ENCODE measurements around the gene ARHGAP15. TPM values are rescaled to one million over a fixed set of nuclear protein-coding genes. Genes with fewer than 3 reads are reported as not detected.

The ARHGAP15 gene
- 1 to 10 TPM; 1.2 to 6.0 (median 3.4) TPM for total RNA-seq

- H3K27me3 ChIP-seq, result no peaks in the 10 kb centered on the region
- H3K4me1 ChIP-seq, result no peaks in the 10 kb centered on the region
- WGBS, result 70% methylated on average over 13 of the region's 13 CpGs
- TF ChIP-seq EP300 (IDR thresholded peaks at IDR 0.05) (no peak), POLR2AphosphoS5 (IDR thresholded peaks at IDR 0.05) (no peak)
- no peak for DNase-seq (ENCODE audit: low spot score in 2 of 2)
- H3K9me3 ChIP-seq, result no peaks in the 10 kb centered on the region
- no peaks in the 10 kb centered on the region for H3K36me3 ChIP-seq
- no peak within 1 kb of the TSS for H3K4me3 ChIP-seq
- peak within 1 kb of the TSS; percentile 10 for H3K27ac ChIP-seq
These were observed at the start of gene ARHGAP15 for GRCh38 chr2:143128681-143129580. Gene ARHGAP15 (plus strand): TSS chr2:143129419.

DNA sequence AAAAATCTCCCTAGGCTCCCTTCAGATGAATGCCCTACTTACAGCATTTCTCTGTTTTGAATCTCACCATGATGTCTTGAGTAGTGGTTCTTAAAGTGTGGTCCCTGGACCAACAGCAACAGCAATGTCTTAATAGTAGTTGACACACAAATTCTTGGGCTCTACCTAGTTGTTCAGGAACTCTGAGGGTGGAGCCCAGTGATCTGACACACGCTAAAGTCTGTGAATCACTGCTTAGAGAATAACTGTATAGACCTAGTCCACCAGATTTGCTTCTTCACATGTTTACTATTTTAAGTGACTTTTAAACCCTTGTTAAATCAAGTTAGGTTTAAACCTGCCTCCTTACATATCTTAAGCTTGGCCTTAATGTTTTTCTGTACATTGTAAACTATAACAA is 47.6 kb upstream of the ARHGAP15 start:
- H3K4me3 ChIP-seq, result no peak overlapping the region
- H3K36me3 ChIP-seq, result no peaks in the 10 kb centered on the region
- no peaks in the 10 kb centered on the region for H3K27me3 ChIP-seq
- no peak overlapping the region for H3K27ac ChIP-seq
- no peak for DNase-seq (ENCODE audit: low spot score in 2 of 2)
- 81% methylated on average over 1 of the region's 1 CpG for WGBS
- no peaks in the 10 kb centered on the region for H3K4me1 ChIP-seq
- H3K9me3 ChIP-seq, result no peaks in the 10 kb centered on the region
- TF ChIP-seq POLR2AphosphoS5 (IDR thresholded peaks at IDR 0.05) (no peak), EP300 (IDR thresholded peaks at IDR 0.05) (no peak), CTCF (IDR thresholded peaks at IDR 0.05) (no peak), POLR2A (IDR thresholded peaks at IDR 0.05) (no peak)

- H3K9me3 ChIP-seq, result no peaks in the 10 kb centered on the region
- no peak for DNase-seq (ENCODE audit: low spot score in 2 of 2)
- no peaks in the 10 kb centered on the region for H3K36me3 ChIP-seq
- no peak overlapping the region for H3K4me3 ChIP-seq
- H3K27me3 ChIP-seq, result no peaks in the 10 kb centered on the region
- 47% methylated on average over 2 of the region's 2 CpGs for WGBS
- TF ChIP-seq POLR2A (IDR thresholded peaks at IDR 0.05), result no peak
- TF ChIP-seq POLR2AphosphoS5 (IDR thresholded peaks at IDR 0.05), result no peak
- TF ChIP-seq EP300 (IDR thresholded peaks at IDR 0.05), result no peak
- no peak for TF ChIP-seq CTCF (IDR thresholded peaks at IDR 0.05)
- H3K27ac ChIP-seq, result no peak overlapping the region
- H3K4me1 ChIP-seq, result no peaks in the 10 kb centered on the region
These were observed 45.6 kb upstream of the ARHGAP15 start for GRCh38 chr2:143083636-143084035.

DNA sequence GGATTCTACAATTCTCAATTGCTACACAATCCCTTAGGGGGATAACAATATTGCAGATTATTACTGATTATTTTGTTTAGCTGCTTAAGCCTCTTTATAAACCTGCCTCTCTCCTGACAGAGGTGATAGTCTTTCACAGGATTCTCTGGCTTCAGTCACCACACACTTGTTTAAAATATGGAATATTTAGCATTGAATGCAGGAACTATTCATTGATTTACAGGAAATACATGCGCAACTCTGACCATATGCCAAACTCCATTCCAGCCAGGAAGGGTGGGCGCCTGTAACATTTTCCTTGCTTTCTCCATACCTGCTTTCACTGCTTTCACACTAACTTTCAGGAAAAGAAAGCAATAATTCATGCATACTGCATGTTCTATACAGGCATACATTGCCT is 44.8 kb upstream of the ARHGAP15 start:
- DNase-seq (ENCODE audit: low spot score in 2 of 2), result no peak
- no peaks in the 10 kb centered on the region for H3K4me1 ChIP-seq
- no peak overlapping the region for H3K4me3 ChIP-seq
- H3K36me3 ChIP-seq, result no peaks in the 10 kb centered on the region
- whole genome bisulfite sequencing, result 93% methylated on average over 2 of the region's 2 CpGs
- H3K9me3 ChIP-seq, result no peaks in the 10 kb centered on the region
- no peaks in the 10 kb centered on the region for H3K27me3 ChIP-seq
- TF ChIP-seq POLR2AphosphoS5 (IDR thresholded peaks at IDR 0.05) (no peak), CTCF (IDR thresholded peaks at IDR 0.05) (no peak), POLR2A (IDR thresholded peaks at IDR 0.05) (no peak), EP300 (IDR thresholded peaks at IDR 0.05) (no peak)
- H3K27ac ChIP-seq, result no peak overlapping the region

DNA sequence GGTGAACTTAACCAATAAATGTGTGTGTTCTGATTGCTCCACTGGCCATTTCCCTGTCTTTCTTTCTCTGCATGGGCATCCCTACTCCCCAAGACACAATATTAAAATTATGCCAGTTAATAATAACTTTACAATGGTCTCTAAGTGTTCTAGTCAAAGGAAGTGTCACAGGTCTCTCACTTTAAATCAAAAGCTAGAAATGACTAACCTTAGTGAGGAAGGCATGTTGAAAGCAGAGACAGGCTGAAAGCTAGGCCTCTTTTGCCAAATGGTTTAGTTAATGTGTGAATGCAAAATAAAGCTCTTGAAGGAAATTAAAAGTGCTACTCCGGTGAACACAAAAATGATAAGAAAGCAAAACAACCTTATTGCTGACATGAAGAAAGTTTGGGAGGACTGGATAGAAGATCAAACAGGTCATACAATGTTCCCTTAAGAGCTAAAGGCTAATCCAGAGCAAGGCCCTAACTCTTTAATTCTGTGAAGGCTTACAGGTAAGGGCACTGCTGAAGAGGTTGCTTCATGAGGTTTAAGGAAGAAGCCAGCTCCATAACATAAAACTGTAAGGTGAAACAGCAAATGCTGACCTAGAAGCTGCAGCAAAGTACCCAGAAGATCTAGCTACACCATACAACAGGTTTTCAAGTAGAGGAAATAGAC is 44.0 kb upstream of the ARHGAP15 start:
- no peaks in the 10 kb centered on the region for H3K9me3 ChIP-seq
- no peaks in the 10 kb centered on the region for H3K27me3 ChIP-seq
- WGBS, result 93% methylated on average over 1 of the region's 1 CpG
- TF ChIP-seq CTCF (IDR thresholded peaks at IDR 0.05) (no peak), POLR2A (IDR thresholded peaks at IDR 0.05) (no peak), POLR2AphosphoS5 (IDR thresholded peaks at IDR 0.05) (no peak), EP300 (IDR thresholded peaks at IDR 0.05) (no peak)
- no peak overlapping the region for H3K27ac ChIP-seq
- H3K36me3 ChIP-seq, result no peaks in the 10 kb centered on the region
- no peak for DNase-seq (ENCODE audit: low spot score in 2 of 2)
- no peak overlapping the region for H3K4me3 ChIP-seq
- H3K4me1 ChIP-seq, result no peaks in the 10 kb centered on the region

Data from suprapubic skin (tissue), 4 donors.